Stimulated activated CD4-positive, alpha-beta T cell treated with anti-CD3 and anti-CD28 coated beads, Interleukin-4, amount 100 ng/mL, for 4 hours (primary cell): ENCODE data around the gene FBRSL1.
"Not testable (repeated sequence)": the region's sequence is repeated elsewhere in the genome, so short reads cannot be mapped to it uniquely, and the experiment has no call there.

Experiments used
- DNase-seq, 2 experiments: peaks; one replicate each; pipeline ENCODE4 v3.0.0-alpha.2; 2020

FBRSL1 gene

GRCh38 chr12:132454193-132454932 lies 35.6 kb upstream of the FBRSL1 start:
- DNase-seq, result no peak

GRCh38 chr12:132454933-132455418 lies 35.0 kb upstream of the FBRSL1 start:
- no peak for DNase-seq

- no peak for DNase-seq
Observed at GRCh38 chr12:132455565-132455964, 34.4 kb upstream of the FBRSL1 start.

- no peak for DNase-seq
Observed at GRCh38 chr12:132456186-132456943, 33.6 kb upstream of the FBRSL1 start.

GRCh38 chr12:132456944-132457495 lies 32.9 kb upstream of the FBRSL1 start:
- DNase-seq, result no peak

GRCh38 chr12:132458441-132458840 lies 31.5 kb upstream of the FBRSL1 start:
- no peak for DNase-seq

GRCh38 chr12:132458846-132459641 lies 30.9 kb upstream of the FBRSL1 start:
- DNase-seq, result no peak

GRCh38 chr12:132460571-132460970 lies 29.4 kb upstream of the FBRSL1 start:
- no peak for DNase-seq

GRCh38 chr12:132461526-132461925 lies 28.4 kb upstream of the FBRSL1 start:
- DNase-seq, result no peak

GRCh38 chr12:132462788-132463187 lies 27.2 kb upstream of the FBRSL1 start:
- no peak for DNase-seq

GRCh38 chr12:132463284-132463924 lies 26.5 kb upstream of the FBRSL1 start:
- not testable (repeated sequence) for DNase-seq

GRCh38 chr12:132464304-132464703 lies 25.6 kb upstream of the FBRSL1 start:
- DNase-seq, result not testable (repeated sequence)

GRCh38 chr12:132464820-132465219 lies 25.1 kb upstream of the FBRSL1 start:
- DNase-seq, result no peak

GRCh38 chr12:132465269-132466190 lies 24.4 kb upstream of the FBRSL1 start:
- DNase-seq, result no peak

- DNase-seq, result no peak
Observed at GRCh38 chr12:132466241-132467201, 23.4 kb upstream of the FBRSL1 start.

GRCh38 chr12:132467511-132467910 lies 22.4 kb upstream of the FBRSL1 start:
- DNase-seq, result no peak

- DNase-seq, result no peak
Observed at GRCh38 chr12:132469423-132469822, 20.5 kb upstream of the FBRSL1 start.

GRCh38 chr12:132470397-132470796 lies 19.6 kb upstream of the FBRSL1 start:
- DNase-seq, result no peak

GRCh38 chr12:132471011-132471857 lies 18.7 kb upstream of the FBRSL1 start:
- no peak for DNase-seq
